GM12891 (cell line): ENCODE results near the gene ENG.
"Not testable (repeated sequence)": the region's sequence is repeated elsewhere in the genome, so short reads cannot be mapped to it uniquely, and the experiment has no call there.

Experiments used
- PAX5 ChIP-seq: IDR thresholded peaks from 2 replicates; pipeline ENCODE4 v1.6.1; 2011; ENCODE audit warnings: low read length, moderate library complexity, mild to moderate bottlenecking; ENCODE audit not compliant: insufficient read depth, severe bottlenecking
- POLR2A ChIP-seq: IDR thresholded peaks from 2 replicates; pipeline ENCODE4 v1.6.1; 2011; ENCODE audit warnings: low read depth, low read length, control low read depth
- POLR2AphosphoS5 ChIP-seq: IDR thresholded peaks from 2 replicates; pipeline ENCODE4 v1.6.1; 2011; ENCODE audit warnings: low read depth, low read length, control low read depth
- TAF1 ChIP-seq: IDR thresholded peaks from 2 replicates; pipeline ENCODE4 v1.6.1; 2011; ENCODE audit warnings: low read depth, low read length, control low read depth

DNA sequence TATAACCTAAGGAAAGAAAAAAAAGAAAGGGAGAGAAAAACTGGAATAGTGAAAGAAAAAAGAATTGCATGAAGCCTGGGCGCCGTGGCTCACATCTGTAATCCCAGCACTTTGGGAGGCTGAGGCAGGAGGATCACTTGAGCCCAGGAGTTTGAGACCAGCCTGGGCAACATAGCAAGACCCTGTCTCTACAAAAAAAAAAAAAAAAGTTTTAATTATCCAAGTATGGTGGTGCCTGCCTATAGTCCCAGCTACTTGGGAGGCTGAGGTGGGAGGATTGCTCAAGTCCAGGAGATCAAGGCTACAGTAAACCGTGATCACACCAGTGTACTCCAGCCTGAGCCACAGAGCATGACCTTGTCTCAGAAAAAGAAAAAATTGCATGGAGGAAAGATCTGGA, 27.3 kb upstream of the ENG start:
- not testable (repeated sequence) for TF ChIP-seq POLR2A, POLR2AphosphoS5, TAF1, PAX5
